ENCODE data around the gene ZG16B. TPM values are rescaled to one million over a fixed set of nuclear protein-coding genes. Genes with fewer than 3 reads are reported as not detected.

ZG16B gene
- total RNA-seq, 6 experiments from 2014 or later: 0.24 to 1.6 (median 0.50) TPM; not detected in 2

DNA sequence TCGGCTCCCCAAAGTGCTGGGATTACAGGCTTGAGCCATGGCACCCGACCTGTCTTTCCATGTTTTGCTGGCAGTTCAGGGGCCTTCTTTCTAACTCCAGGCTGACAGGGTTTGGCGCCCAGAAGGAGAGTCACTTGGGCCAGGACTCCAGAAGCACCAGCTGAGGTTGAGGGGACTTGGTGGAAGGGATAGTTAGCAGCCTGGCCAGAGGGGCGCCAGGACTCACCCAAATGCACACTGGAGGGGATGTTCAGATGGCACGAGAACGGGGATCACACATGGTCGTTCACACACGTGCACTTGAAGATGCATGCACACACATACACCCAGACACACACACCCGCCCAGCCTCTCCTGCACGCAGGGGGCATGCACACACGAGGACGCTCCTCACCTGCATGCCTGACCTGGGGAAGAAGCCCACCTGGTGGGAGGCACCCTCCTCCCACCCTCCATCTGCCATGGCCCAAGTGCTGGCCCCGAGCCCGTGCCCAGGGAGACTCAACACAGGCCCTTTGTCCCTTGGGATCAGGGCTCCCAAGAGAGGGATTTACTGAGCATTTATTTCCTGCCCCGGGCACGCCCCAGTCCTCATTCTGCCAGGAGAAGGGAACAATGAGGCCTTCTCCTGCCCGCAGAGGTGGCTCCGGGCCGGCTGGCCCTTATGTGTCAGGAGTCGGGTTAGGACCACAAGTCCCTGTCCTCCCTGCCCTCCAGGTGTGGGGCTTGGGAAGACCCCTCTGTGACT is 15.4 kb upstream of the ZG16B start:
- Histone ChIP-seq H3K4me3 (no peak overlapping the region), H3K36me3 (no peaks in the 10 kb centered on the region), H3K27ac (no peak overlapping the region), H3K4me1 (no peaks in the 10 kb centered on the region), H3K9me3 (no peaks in the 10 kb centered on the region), H3K27me3 (no peaks in the 10 kb centered on the region)
- peak in 1 of 3 donors; percentile 36 for DNase-seq
- intact Hi-C loops (cut with DNase I): no loop called here
- ATAC-seq: no peak
- TF ChIP-seq, protein P1, sequence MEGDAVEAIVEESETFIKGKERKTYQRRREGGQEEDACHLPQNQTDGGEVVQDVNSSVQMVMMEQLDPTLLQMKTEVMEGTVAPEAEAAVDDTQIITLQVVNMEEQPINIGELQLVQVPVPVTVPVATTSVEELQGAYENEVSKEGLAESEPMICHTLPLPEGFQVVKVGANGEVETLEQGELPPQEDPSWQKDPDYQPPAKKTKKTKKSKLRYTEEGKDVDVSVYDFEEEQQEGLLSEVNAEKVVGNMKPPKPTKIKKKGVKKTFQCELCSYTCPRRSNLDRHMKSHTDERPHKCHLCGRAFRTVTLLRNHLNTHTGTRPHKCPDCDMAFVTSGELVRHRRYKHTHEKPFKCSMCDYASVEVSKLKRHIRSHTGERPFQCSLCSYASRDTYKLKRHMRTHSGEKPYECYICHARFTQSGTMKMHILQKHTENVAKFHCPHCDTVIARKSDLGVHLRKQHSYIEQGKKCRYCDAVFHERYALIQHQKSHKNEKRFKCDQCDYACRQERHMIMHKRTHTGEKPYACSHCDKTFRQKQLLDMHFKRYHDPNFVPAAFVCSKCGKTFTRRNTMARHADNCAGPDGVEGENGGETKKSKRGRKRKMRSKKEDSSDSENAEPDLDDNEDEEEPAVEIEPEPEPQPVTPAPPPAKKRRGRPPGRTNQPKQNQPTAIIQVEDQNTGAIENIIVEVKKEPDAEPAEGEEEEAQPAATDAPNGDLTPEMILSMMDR (IDR thresholded peaks at IDR 0.05): no peak
- TF ChIP-seq POLR2A (IDR thresholded peaks at IDR 0.05): no peak
- 77% methylated on average over 3 of the region's 20 CpGs for WGBS (ENCODE audit: insufficient coverage, low coverage, low lambda C conversion rate, missing lambda C conversion rate)

DNA sequence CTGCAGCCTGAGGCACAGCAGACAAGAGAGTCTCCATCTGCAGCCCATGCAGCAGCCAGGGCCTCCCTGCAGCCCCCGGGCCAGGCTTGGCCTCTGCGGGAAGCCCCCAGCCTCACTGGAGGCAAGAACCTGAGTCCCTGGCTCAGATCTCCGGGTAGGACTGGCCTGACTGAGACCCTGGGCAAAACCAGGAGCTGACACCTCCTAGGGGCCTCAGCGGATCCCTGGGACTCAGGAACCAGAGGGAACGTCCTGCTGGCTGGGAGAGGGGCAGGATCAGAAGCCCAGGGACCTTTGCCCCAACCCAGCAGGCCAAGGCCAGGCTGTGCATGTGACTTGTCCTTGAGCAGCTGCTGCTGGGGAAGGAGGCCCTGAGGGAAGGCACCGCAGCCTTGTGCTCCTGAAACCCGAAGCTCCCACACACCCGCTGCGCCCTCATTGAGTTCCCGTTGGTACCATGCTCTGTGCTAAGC is 14.8 kb upstream of the ZG16B start:
- intact Hi-C loops (cut with DNase I): no loop called here
- Histone ChIP-seq H3K9me3 (no peaks in the 10 kb centered on the region), H3K36me3 (no peaks in the 10 kb centered on the region), H3K4me1 (no peaks in the 10 kb centered on the region), H3K4me3 (no peak overlapping the region), H3K27ac (no peak overlapping the region), H3K27me3 (no peaks in the 10 kb centered on the region)
- 53% methylated on average over 4 of the region's 10 CpGs for WGBS (ENCODE audit: insufficient coverage, low coverage, low lambda C conversion rate, missing lambda C conversion rate)
- ATAC-seq: no peak
- TF ChIP-seq POLR2A (IDR thresholded peaks at IDR 0.05): no peak
- TF ChIP-seq, protein P1 (IDR thresholded peaks at IDR 0.05): no peak
- DNase-seq: no peak

DNA sequence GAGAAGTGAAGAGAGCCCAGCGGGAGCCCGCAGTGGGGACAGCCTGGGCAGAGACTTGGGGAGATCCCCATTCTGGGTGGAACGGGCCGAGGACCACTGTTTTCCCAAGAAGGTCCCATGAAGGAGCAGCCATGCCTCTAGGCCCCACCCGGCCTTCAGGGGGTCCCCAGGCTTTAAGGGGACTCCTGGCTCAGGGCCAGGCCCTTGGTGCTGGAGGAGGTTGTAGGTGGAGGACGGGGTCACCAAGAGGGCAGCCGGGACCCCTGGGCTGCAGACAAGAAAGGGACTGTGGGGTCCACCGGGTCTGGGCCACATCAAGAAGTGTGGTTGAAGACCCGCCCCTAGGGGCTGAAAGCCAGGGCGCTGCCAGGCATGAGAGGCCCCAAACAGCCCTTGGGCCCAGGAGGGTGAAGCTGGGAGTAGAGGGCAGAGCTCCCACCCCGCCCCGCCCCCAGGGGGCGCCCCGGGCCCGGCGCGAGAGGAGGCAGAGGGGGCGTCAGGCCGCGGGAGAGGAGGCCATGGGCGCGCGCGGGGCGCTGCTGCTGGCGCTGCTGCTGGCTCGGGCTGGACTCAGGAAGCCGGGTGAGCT is 13.3 kb upstream of the ZG16B start, which contains the start of gene PRSS21:
Gene PRSS21, plus strand, starts transcription at position 487 of the 589 bp plus-strand sequence. Its CDS starts 32 bp downstream, at position 519.
- H3K36me3 ChIP-seq: no peaks in the 10 kb centered on the region
- 71% methylated on average over 4 of the region's 28 CpGs for WGBS (ENCODE audit: insufficient coverage, low coverage, low lambda C conversion rate, missing lambda C conversion rate)
- intact Hi-C loops (cut with DNase I): no loop called here
- no peak within 1 kb of the TSS for H3K4me3 ChIP-seq
- peak in 1 of 4 donors; percentile 21 for ATAC-seq
- no peak within 1 kb of the TSS for H3K27ac ChIP-seq
- no peak for TF ChIP-seq POLR2A (IDR thresholded peaks at IDR 0.05)
- TF ChIP-seq, protein P1 (IDR thresholded peaks at IDR 0.05): no peak
- H3K4me1 ChIP-seq: no peaks in the 10 kb centered on the region
- no peaks in the 10 kb centered on the region for H3K27me3 ChIP-seq
- H3K9me3 ChIP-seq: no peaks in the 10 kb centered on the region
- DNase-seq: no peak

DNA sequence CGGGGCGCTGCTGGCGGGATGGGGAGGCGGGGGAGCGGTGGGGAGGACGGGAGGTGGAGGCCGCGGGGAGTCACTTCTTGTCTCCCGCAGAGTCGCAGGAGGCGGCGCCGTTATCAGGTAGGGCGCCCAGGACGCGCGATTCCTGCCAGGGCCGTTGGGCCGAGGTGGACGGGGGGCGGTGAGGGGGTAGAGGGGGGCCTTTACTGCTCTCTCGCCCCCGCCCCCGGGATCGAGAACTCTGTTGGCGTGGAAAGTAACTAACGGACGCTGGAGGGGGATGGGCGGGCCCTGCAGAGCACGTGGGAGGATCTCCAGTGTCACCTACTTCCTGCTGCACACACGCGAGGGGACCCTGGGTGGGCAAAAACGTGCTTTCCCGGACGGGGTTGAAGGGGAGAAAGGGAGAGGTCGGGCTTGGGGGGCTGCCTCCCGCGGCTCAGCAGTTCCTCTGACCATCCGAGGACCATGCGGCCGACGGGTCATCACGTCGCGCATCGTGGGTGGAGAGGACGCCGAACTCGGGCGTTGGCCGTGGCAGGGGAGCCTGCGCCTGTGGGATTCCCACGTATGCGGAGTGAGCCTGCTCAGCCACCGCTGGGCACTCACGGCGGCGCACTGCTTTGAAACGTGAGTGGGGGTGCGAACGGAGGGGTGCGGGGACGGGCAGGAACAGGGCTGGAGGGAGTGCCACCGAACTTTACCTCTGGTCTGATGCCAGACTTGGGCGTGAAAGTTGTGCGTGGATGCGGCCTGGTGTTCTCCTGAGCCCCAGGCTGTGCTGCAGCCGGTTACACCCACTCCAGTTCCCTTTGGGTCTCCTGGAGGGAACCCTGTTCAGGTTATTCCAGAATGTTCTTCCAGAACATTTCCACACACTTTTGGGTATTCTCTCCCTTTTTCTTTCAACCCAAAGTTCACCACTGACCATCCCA is 12.5 kb upstream of the ZG16B start:
- no peak overlapping the region for H3K27ac ChIP-seq
- H3K27me3 ChIP-seq: no peaks in the 10 kb centered on the region
- TF ChIP-seq, protein P1 (IDR thresholded peaks at IDR 0.05): no peak
- no peak for TF ChIP-seq POLR2A (IDR thresholded peaks at IDR 0.05)
- intact Hi-C loops (cut with DNase I): no loop called here
- DNase-seq (no peak), ATAC-seq (no peak)
- H3K36me3 ChIP-seq: no peaks in the 10 kb centered on the region
- H3K4me3 ChIP-seq: no peak overlapping the region
- no peaks in the 10 kb centered on the region for H3K9me3 ChIP-seq
- H3K4me1 ChIP-seq: no peaks in the 10 kb centered on the region
- 69% methylated on average over 39 of the region's 68 CpGs for WGBS (ENCODE audit: insufficient coverage, low coverage, low lambda C conversion rate, missing lambda C conversion rate)

All from right lobe of liver (tissue), 6 donors.